GM19023 (cell line): ENCODE data around the gene KLHL3.
"Not testable (repeated sequence)": the region's sequence is repeated elsewhere in the genome, so short reads cannot be mapped to it uniquely, and the experiment has no call there.

Experiments
- ATAC-seq: cut with Tn5 transposase; IDR thresholded peaks from one replicate; pipeline ENCODE4 v1.9.1; 2021; ENCODE audit warnings: mild to moderate bottlenecking, moderate library complexity; ENCODE audit not compliant: unreplicated experiment

Gene KLHL3

DNA sequence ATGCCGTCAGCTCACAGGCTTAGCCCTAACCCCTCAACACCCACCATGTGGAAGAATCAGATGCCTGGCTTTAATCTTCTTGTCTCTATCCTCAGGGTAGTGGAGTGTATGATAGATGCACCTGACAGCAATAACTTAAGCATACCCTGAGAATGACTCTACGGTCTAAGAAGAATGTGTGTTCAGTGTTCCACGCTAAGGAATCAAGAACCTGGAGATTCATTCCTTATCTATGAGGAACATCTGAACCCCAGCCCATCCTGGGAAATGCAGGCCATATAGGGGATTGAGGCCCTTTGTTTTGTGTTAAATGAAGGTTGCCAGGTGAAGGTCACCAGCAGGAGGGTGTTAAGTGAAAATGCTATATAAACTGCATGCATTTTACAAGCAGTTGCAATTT is 63.0 kb downstream of the KLHL3 start:
- ATAC-seq = no peak

DNA sequence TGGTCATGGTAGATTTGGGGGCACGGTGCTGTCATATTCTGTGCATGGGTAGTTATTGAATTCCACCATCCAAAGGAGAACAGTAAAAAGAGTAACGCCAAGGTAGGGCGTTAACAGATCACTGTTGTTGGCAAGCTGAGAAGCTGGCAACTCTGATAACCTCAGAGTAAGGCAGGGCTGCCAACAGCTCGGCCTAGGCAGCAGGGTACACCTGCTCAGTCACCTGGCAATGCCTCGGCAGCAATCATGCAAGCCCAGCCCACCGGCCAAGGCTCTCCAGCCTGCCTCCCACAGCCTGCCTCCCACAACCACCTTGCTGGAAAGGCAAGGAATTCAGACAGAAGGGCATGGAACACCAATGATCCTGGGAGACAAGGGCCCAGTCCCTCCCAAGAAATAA is 63.9 kb downstream of the KLHL3 start:
- ATAC-seq = no peak

DNA sequence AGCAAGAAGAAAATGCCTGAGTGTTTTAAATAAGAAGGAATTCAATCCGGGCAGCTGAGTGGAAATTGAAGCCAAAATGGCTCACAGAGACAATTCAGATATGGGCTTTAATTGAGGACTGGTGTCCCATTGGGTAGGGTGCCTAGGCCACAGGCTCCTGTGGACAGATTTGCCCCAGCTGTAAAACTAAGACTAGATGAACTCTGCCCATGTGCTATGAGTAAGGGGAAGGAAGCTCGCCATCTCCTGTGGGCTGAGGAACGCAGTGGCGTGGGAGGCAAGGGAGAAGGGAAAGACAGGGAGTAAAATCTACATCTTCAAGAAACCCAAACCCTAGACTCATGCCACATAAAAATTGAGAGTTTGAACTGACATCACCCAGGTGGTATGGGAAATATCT is 66.1 kb downstream of the KLHL3 start:
- no peak for ATAC-seq

DNA sequence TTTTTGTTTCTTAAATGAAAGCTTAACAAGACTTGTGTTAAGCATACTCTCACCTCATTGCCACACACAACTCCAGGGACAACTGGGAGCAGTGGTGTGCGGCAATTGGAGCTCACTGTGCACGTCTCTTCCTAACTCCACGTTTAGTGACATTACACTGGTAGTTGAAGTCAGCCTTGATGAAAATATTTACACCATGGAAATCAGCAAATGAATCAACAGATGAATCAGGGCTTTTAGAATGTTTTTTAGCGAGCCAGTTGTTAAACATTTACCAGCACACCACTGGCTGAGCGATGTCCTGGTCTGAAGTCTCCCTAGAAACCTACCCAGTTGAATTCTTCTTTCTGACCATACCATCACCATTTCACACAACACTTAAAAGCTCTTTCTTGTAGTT is 67.3 kb downstream of the KLHL3 start:
- no peak for ATAC-seq

DNA sequence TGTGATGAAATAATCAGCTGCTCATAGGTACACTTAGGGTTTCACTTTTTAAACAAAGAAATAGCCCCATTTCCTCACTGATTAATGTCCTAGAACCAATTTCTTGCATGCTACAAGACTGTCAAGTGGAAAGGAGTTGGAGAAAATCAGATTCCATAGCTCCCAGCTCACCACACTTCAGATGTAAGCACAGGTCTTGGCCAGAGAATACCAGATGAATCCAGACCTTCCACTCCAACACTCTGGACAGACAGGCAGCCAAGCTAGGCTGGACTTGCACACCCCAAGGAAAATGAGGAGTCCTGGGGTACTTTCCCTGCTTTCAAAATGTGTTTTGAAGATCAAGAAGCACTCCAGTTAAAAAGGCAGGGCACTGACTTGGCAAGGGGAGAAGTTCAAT is 68.5 kb downstream of the KLHL3 start:
- no peak for ATAC-seq

DNA sequence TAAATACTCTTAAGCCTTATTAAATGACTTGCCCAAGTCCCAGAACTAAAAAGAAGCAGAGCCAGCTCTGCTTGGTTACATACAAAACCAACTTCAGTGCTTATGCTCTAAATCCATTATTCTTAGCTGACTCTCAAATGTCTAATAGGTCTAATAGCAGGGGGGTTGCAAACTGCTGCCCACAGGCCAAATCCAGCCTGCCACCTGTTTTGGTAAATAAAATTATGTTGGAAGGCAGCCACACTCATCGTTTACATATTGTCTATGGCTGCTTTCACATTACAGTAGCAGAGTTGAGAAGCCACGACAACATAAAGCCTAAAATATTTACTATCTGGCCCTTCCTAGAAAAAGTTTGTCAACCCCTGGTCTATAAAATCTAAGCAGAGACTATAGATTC is 69.0 kb downstream of the KLHL3 start:
- no peak for ATAC-seq

DNA sequence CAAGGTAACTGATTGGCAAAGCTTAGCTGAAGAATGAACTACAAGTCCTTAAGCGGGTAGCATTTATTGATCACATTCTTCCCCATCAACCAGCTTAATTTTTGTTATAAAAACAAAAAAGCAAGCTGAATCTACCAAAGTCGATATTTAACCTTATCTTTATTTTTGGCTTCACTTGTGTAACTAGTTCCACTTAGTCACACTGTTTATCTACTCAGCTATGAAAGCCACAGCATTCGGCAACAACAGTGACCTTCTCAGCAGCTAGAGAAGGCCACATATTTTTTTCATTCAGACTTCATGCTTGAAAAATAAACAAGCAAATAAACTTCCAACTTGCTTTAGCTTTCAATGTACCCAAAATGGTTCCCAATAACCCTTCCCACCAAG is 69.4 kb downstream of the KLHL3 start:
- peak; percentile 30 for ATAC-seq

DNA sequence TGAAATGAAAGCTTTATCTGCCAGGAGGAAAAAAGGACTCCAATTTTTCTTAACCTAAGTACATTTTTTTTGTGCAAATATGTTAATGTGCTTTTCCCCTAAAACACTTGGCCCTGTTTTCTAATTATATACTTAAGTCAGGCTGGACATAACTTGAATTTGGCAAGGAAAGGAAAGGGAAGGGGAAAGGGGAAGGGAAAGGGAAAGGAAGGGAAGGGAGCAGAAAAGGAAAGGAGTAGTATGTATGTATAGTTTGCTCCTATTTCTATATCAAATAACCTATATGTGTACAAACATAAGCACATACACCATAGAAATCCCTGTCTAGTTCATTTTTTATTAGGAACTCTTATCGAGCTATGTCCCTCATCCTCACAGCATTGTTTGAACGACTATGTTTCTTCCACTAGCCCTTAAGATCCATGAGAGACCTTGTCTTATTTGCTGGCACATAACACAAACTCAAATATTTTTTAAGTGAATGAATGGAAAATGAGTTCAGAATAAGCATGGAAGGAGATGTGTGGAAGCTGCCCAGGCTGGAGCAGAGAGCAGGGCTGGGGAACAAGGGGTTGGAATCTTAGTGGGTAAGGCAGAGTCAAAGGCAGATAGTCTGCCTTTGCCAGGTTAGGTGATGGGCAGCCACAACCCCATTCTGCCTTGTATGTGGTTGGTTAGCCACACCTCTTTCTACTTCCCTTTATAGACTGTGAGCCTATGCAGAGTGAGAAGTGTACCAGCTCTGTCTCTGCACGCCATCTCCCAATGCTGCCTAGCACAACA is 70.0 kb downstream of the KLHL3 start:
- peak; percentile 99 for ATAC-seq

DNA sequence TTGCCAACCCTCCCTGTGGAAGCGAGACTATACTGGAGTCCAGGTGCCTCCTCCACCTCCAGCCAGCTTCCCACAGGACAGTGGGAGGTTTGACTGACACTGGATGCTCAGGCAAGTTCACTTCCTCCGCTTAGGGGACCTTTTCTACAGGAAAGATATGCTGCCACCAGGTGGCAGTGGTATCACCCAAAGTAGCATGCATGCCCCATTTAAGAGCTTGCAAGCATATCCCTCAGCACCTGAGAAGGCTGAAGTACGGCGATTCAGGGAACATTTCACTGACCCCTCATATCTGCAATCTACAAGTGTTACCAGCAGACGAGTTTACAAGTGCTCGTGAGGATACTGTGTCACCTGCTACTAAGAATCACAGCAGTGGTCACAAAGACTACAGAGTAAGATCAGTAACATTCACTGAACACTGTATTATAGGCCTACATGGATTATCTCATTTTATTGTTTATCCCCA is 75.5 kb downstream of the KLHL3 start:
- peak; percentile 86 for ATAC-seq

DNA sequence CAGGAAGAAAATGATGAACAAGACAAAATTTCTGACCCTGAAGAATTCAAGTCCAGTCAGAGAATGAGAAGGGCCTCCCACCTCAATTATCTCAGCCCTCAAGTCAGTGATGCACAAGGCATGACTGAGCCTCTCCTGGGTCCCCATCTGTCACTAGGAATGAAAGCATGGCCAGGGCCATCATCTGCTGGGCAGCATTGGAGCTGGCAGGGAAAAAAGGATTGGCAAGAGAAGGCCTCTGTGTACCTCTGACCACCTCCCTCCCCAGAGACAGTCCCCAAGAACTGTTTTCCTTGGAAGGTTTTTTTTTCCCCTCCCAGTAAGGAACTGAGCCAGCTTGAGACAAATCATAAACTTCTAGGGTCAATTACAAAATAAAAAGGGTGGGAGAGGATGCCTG is 76.7 kb downstream of the KLHL3 start:
- no peak for ATAC-seq

DNA sequence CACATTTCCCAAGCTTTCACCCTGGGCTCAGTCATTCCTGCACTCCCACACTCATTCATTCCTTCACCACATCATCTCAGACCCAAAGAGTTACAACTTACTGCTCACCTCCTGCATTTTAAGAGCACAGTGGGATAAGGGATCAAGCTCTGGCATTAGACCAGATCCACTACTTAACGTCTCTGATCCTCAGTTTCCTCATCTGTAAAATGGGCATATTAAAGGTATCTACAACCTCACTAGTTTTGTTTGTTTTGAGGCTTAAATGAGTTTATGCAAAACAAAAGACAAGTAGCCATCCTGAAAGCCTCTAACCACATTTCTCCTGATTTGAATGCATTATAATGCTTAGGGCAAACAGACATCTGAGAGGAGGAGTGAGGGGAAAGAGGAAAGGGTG is 77.6 kb downstream of the KLHL3 start:
- ATAC-seq = no peak

DNA sequence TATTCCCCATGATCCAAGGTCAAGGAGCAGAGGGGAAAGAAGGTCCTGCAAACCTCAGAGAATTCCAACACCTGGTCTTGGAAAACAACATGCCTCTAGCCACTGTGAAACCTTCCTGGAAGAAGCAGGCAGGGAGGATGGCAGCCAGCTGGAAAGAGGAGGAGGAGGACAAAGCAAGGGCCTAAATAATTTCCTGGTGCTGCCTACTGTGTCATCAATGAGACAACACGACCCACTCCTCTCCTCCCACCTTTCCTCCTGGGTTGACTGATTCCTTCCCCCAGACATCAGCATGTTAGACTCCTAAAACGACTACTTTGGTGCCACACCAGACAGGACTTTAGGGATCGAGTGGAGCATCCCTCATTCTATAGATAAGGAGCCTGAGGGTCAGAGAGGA is 78.8 kb downstream of the KLHL3 start:
- no peak for ATAC-seq

DNA sequence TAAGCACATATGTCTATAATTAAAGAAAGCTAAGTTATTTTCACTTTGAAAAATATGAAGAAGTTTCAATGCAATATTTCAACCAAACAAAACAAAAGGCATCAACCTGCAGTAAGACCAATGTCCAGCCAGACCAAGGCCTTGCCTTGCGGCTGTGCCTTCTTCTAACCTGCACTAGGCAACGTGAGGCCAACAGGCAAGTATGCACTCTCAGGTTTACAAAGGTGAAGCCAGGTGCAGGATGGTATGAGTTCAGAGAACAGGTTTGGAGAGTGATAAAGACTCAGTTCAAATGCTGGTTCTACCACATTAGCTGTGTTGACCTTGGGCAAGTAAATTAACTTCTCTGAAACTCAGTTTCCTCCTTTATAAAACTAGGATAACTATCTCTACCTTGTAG is 79.3 kb downstream of the KLHL3 start:
- no peak for ATAC-seq

DNA sequence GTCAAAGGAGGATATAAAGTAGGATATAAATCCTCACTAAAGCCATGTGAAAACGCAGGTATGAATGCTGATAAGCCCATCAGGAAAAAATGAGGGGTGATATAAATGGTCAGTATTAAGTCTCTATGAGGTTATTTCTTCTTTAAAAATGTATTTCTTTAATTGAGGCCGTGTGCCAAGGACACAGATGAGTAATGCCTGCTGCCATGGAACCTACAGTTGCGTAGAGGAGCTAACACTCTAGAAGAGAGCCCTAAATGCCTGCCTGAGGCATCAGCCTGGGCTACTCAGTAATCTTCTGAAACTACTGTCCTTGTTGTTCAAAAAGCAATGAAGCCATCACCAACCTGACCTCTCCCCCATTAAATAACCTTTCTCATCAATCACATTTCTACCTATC is 84.9 kb downstream of the KLHL3 start:
- ATAC-seq = no peak

DNA sequence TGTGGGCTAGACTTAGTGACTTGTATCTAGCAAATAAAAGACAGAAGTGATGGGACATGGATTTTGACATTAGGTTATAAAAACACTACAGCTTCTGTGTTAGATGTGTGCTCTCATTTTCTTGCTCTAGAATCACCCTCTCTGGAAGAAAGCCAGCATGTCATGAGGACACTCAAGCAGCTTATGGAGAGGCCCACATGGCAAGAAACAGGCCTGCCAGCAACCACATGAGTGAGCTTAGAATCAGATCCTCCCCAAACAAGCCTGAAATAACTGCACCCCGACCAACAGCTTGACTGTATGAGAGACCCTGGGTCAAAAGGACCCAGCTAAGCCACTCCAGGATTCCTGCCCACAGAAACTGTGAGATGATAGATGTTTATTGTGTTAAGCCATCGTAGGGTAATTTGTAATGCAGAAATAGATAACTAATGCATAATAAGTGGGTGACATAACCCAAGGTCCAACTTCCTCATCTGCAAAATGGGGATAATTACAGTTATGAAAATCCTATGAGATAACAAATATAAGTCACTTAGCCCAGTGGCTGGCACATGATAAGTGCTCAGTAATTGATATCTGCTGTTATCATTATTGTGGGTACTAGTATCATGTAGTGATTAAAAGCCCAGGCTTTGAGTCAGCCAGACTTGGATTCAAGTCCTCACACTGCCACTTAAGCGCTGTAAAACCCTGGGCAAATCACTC is 86.5 kb downstream of the KLHL3 start:
- ATAC-seq = no peak

DNA sequence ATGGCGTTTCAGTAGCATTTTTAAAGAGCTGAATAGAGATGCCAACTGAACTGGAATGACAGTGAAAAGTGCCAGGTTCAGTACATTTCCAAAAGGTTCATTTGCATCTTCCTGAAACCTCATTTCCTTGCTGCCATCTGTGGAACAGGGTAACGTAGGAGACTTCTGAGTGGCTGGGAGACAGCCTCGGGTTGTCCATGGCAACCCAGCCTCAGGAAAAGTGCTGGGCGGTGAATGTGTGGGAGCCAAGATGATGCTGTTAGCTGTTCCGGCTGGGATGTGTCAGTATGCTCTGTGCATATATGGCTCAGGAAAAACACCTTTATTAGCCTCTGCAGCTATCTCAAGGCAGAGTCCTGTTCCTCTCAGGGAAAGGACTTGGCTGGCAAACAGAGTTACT is 87.5 kb downstream of the KLHL3 start:
- ATAC-seq = no peak

DNA sequence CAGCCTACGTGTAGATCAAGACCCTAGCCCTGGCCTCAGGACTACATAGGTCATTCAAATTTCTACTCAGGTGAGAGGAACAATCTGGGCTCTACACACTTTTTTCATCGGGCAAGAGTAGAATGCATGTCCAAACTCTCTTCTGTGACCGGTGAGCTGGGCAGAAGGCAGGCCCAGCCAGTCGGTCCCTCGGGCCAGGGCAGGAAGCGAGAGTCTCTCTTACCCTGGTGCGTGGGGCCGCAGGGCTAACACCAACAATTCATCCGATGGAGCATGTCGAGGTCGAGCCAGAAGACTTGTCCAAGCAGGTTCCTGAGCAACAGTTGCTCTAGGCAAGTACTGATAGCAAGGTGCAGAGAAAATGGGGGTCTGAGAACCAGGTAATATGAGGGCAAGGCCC is 88.5 kb downstream of the KLHL3 start:
- ATAC-seq = no peak

DNA sequence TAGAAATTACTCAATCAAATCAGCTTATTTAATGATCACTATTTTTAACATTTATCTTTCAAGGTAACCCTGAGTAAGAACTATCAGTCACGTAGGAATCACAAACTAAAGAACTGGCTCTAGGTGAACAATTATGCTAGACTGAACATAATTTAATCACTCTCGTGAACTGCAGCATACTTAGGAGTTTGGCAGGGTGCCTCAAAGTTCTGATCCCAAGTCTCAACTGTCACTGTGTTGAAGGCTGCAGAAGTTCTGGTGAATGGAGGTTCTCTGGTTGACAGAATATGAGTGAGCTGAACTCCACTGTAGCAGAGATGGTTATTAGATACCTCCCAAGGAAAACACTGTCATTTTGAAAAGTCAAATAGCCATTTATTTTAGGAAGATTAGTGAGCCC is 89.1 kb downstream of the KLHL3 start:
- no peak for ATAC-seq

DNA sequence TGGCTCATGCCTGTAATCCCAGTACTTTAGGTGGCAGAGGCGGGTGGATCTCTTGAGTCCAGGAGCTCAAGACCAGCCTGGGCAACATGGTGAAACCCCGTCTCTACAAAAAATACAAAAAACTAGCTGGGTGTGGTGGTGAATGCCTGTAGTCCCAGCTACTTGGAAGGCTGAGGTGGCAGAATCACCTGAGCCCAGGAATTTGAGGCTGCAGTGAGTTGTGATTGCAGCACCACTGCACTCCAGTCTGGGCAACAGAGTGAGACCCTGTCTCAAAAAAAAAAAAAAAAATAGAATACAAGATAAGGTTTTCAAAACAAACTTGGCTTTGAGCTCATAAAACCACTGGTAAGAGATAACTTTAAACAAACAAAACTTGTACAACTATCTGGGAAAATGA is 92.8 kb downstream of the KLHL3 start:
- not testable (repeated sequence) for ATAC-seq

DNA sequence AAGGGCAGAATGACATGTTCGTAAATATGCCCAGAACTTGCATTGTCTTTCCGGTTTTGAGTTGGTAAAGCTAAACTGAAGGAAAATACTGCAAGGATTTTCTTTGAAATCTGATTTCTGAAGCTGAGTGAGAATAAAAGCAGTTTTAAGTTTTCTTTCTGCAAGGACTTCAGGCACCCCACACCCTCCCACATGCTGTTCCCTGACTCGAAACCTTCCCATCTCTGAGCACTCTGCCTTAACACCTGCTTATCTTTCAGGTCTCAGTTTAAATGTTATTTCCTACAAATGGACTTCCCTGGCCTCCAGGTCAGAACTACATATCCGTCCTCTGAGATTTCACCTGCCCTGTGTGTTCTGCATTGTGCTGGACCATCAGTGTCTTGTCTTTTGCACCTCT is 93.8 kb downstream of the KLHL3 start:
- no peak for ATAC-seq

DNA sequence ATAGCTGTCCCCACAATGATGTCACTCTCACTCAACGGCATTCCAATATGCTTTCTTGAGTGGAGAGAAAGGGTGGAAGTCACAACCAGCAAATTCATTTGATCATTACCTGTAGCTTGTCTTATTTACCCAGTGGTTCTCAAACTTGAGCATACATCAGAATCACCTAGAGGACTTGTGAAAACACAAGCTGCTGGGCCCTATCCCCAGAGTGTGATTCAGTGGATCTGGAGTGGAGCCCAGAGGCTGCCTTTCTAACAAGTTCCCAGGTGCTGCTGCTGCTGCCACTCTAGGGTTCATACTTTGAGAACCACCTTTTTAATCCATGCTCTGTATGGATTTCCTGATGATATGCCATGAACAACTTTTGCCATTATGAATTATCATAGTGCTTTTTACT is 94.7 kb downstream of the KLHL3 start:
- ATAC-seq = no peak

DNA sequence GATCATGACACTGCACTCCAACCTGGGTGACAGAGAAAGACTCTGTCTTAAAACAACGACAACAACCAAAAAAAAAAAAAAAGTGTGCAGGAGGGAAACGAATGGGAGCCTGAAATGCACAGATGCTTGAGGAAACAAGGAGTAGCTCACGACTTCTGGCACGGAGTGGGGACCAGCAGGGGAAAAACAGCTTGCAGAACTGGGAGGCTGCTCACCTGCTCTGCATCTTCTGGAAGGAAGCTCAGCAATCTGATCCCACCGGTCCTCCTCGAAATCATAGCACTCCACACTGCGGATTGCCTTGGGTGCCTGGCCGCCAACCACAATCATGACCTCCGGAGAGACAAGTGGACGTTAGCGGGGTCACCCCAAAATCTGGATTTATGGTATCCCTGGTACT is 96.2 kb downstream of the KLHL3 start:
- ATAC-seq = no peak

DNA sequence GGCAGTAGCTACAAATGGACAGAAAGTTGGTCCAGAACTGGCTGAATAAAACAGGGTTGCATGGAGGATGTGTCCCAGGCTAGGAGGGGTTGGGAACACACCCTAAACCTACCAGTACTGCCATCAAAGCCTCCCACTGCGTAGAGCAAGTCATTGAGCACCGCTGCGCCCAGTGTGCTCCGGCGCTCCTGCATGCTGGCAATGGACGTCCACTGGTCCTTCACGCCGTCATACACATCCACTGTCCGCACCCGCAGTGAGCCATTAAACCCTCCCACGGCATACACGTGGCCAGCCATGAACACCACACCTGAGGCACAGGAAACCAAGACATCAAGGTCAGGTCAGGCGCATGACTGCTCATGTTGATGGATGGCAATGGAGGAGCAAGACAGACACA is 97.0 kb downstream of the KLHL3 start:
- no peak for ATAC-seq
